Karpas-422 (cell line): ENCODE results near the gene ACTN1. TPM values are rescaled to one million over a fixed set of nuclear protein-coding genes. Genes with fewer than 3 reads are reported as not detected.

Experiments used
- DNase-seq: peaks from one replicate; pipeline ENCODE4 v3.0.0-alpha.2; 2015
- H2AFZ ChIP-seq: fragments of 200-600 bp; sonication (generic); 2 replicates; pipeline ENCODE4 v1.6.1; 2014; ENCODE audit warnings: antibody characterized with exemption, low read length, mixed read lengths
- H3K27ac ChIP-seq: fragments of 200-600 bp; sonication (generic); 2 replicates; pipeline ENCODE4 v1.5.1; 2014; ENCODE audit warnings: mild to moderate bottlenecking, low read length, moderate library complexity
- H3K27me3 ChIP-seq: fragments of 200-600 bp; sonication (generic); 2 replicates; pipeline ENCODE4 v1.6.1; 2014; ENCODE audit warnings: low read length, mixed read lengths
- H3K36me3 ChIP-seq: fragments of 200-600 bp; sonication (generic); 2 replicates; pipeline ENCODE4 v1.6.1; 2014; ENCODE audit warnings: low read length, mixed read lengths; ENCODE audit not compliant: insufficient read depth
- H3K4me1 ChIP-seq: fragments of 200-600 bp; sonication (generic); 2 replicates; pipeline ENCODE4 v1.6.1; 2014; ENCODE audit warnings: mild to moderate bottlenecking, low read length, mixed read lengths
- H3K4me2 ChIP-seq: fragments of 200-600 bp; sonication (generic); 2 replicates; pipeline ENCODE4 v1.6.1; 2014; ENCODE audit warnings: low read length, low read depth, mild to moderate bottlenecking; ENCODE audit not compliant: poor library complexity, severe bottlenecking
- H3K4me3 ChIP-seq: fragments of 200-600 bp; sonication (generic); 2 replicates; pipeline ENCODE4 v1.5.1; 2014; ENCODE audit warnings: mild to moderate bottlenecking, antibody characterized with exemption, low read length, mixed read lengths
- H3K79me2 ChIP-seq: fragments of 200-600 bp; sonication (generic); 2 replicates; pipeline ENCODE4 v1.6.1; 2014; ENCODE audit warnings: mild to moderate bottlenecking, low read length, mixed read lengths
- H3K9ac ChIP-seq: fragments of 200-600 bp; sonication (generic); 2 replicates; pipeline ENCODE4 v1.6.0; 2014; ENCODE audit warnings: low read length
- H3K9me2 ChIP-seq: fragments of 200-600 bp; sonication (generic), shearing (Covaris generic); replicated peaks from 2 replicates; pipeline ENCODE4 v1.6.0; 2014; ENCODE audit warnings: mild to moderate bottlenecking, low read length, moderate library complexity; ENCODE audit not compliant: insufficient read depth
- H3K9me3 ChIP-seq: fragments of 300-700, 200-600 bp; sonication (generic); 2 replicates; pipeline ENCODE4 v1.6.1; 2014; ENCODE audit warnings: low read length, mixed read lengths
- H4K20me1 ChIP-seq: fragments of 200-600 bp; sonication (generic); 2 replicates; pipeline ENCODE4 v1.6.1; 2014; ENCODE audit warnings: mild to moderate bottlenecking, antibody characterized with exemption, low read length, low read depth; ENCODE audit not compliant: insufficient read depth
- total RNA-seq: library from RNA; depleted of rRNA; stranded (reverse); fragments of >200 nt; shearing (Covaris generic); gene quantifications from 2 replicates; pipeline ENCODE4 v1.2.3, GENCODE V29; 2014; ENCODE audit warnings: low replicate concordance

The ACTN1 gene
- total RNA-seq, 1 experiment from 2014 or later: not detected

DNA sequence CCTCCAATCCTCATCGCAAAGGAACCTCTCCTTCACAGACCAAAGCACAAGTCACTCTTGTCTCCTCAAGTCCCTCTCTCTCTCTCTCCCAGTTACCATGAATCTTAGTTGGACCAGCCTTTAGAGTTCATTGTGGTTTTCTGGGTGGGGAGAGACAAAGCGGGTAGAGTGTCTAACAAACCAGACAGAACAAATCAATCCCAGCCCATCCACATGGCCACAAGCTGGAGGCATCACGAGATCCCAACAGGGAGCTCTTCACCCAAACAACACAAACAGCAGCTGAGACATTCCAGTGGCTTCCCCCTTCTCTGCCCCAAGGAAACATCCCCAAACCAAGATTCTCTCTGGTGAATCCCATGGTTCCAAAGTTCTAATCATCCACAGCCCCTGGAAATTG is 22.4 kb downstream of the ACTN1 start:
- H3K27ac ChIP-seq: no peak overlapping the region
- no peaks in the 10 kb centered on the region for H3K4me1 ChIP-seq
- H3K9me2 ChIP-seq: no peaks in the 10 kb centered on the region
- H3K9me3 ChIP-seq: no peaks in the 10 kb centered on the region
- no peaks in the 10 kb centered on the region for H3K79me2 ChIP-seq
- no peak overlapping the region for H2AFZ ChIP-seq
- no peak for DNase-seq
- no peaks in the 10 kb centered on the region for H3K36me3 ChIP-seq
- H4K20me1 ChIP-seq: no peaks in the 10 kb centered on the region
- H3K4me2 ChIP-seq: no peak overlapping the region
- H3K27me3 ChIP-seq: no peaks in the 10 kb centered on the region
- H3K9ac ChIP-seq: no peak overlapping the region
- H3K4me3 ChIP-seq: no peak overlapping the region

GRCh38 chr14:68955851-68956179 is 23.3 kb downstream of the ACTN1 start:
- Histone ChIP-seq H3K27me3 (no peaks in the 10 kb centered on the region), H3K36me3 (no peaks in the 10 kb centered on the region), H3K4me3 (no peak overlapping the region), H3K4me2 (no peak overlapping the region), H3K27ac (no peak overlapping the region), H3K9me3 (no peaks in the 10 kb centered on the region), H3K9ac (no peak overlapping the region), H3K4me1 (no peaks in the 10 kb centered on the region), H3K79me2 (no peaks in the 10 kb centered on the region), H4K20me1 (no peaks in the 10 kb centered on the region), H3K9me2 (no peaks in the 10 kb centered on the region), H2AFZ (no peak overlapping the region)
- no peak for DNase-seq

- Histone ChIP-seq H3K36me3 (no peaks in the 10 kb centered on the region), H3K27me3 (no peaks in the 10 kb centered on the region), H2AFZ (no peak overlapping the region), H3K4me2 (no peak overlapping the region), H4K20me1 (no peaks in the 10 kb centered on the region), H3K9ac (no peak overlapping the region), H3K4me3 (no peak overlapping the region), H3K9me3 (no peaks in the 10 kb centered on the region), H3K4me1 (no peaks in the 10 kb centered on the region), H3K9me2 (no peaks in the 10 kb centered on the region), H3K79me2 (no peaks in the 10 kb centered on the region), H3K27ac (no peak overlapping the region)
- DNase-seq: no peak
Observed at GRCh38 chr14:68955164-68955850, 23.8 kb downstream of the ACTN1 start.

DNA sequence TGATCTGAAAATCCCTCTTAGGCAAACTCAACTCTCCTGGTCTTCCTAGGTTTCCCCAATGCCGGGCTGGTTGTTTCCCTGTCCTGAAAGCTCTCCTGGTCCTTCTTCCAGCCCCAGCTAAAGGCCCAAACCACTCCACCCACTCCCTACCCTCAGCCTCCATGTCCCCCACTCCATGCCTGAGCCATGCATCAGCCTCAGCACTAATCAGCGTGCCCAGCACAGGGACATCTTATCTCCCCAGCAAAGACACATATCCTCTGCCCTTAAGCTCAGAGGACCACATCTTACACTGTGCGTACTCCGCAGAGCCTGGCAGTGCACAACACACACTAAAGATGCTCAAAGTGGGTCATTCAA is 25.9 kb downstream of the ACTN1 start:
- Histone ChIP-seq H3K27me3 (no peaks in the 10 kb centered on the region), H3K9me3 (no peaks in the 10 kb centered on the region), H2AFZ (no peak overlapping the region), H3K27ac (no peak overlapping the region), H4K20me1 (no peaks in the 10 kb centered on the region), H3K4me1 (no peaks in the 10 kb centered on the region), H3K79me2 (no peaks in the 10 kb centered on the region), H3K4me2 (no peak overlapping the region), H3K36me3 (no peaks in the 10 kb centered on the region), H3K4me3 (no peak overlapping the region), H3K9me2 (no peaks in the 10 kb centered on the region), H3K9ac (no peak overlapping the region)
- DNase-seq: no peak

GRCh38 chr14:68952531-68953195 is 26.4 kb downstream of the ACTN1 start:
- no peaks in the 10 kb centered on the region for H3K9me2 ChIP-seq
- no peak for DNase-seq
- no peaks in the 10 kb centered on the region for H3K79me2 ChIP-seq
- H3K4me3 ChIP-seq: no peak overlapping the region
- H3K4me2 ChIP-seq: no peak overlapping the region
- H2AFZ ChIP-seq: no peak overlapping the region
- H4K20me1 ChIP-seq: no peaks in the 10 kb centered on the region
- H3K4me1 ChIP-seq: no peaks in the 10 kb centered on the region
- H3K9me3 ChIP-seq: no peaks in the 10 kb centered on the region
- no peak overlapping the region for H3K27ac ChIP-seq
- no peaks in the 10 kb centered on the region for H3K27me3 ChIP-seq
- no peak overlapping the region for H3K9ac ChIP-seq
- H3K36me3 ChIP-seq: no peaks in the 10 kb centered on the region

DNA sequence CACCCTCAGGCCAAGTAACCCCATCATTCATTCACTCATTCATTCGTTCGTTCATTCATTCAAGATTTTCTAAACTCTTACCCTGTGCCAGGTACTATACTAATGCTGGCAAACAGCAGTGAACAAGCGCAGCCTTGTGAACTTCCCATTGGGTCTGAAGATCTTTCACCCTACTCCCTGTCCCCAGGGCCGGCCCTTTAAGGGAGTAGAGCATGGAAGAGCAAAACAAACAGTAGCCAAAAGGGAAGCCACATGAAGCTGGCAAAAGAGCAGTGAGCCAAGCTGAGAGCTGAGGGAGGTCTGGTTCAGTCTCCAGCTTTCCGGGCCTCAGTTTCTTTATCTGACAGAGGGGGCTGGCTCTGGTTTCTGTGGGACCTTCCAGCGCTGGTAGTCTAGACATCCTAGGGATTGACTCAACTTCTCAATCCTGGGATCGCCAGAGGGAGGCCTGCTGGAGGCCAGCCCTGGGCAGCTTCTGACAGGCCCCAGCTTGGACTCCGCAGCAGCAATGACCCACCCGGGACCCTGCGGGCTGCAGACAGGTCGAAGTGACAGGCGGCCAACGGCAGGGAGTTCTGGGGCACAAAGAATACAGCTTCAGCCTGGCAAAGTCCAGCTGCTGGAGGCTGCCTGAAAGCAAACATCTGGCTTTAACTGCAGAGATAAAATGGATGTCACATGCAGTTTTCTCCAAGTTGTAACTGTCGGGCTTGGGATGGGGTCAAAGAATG is 27.1 kb downstream of the ACTN1 start:
- no peaks in the 10 kb centered on the region for H3K27me3 ChIP-seq
- H2AFZ ChIP-seq: no peak overlapping the region
- H3K9me2 ChIP-seq: no peaks in the 10 kb centered on the region
- no peak overlapping the region for H3K4me2 ChIP-seq
- no peak overlapping the region for H3K4me3 ChIP-seq
- DNase-seq: no peak
- H3K36me3 ChIP-seq: no peaks in the 10 kb centered on the region
- H3K79me2 ChIP-seq: no peaks in the 10 kb centered on the region
- no peaks in the 10 kb centered on the region for H3K4me1 ChIP-seq
- H3K9ac ChIP-seq: no peak overlapping the region
- no peaks in the 10 kb centered on the region for H4K20me1 ChIP-seq
- no peaks in the 10 kb centered on the region for H3K9me3 ChIP-seq
- no peak overlapping the region for H3K27ac ChIP-seq

DNA sequence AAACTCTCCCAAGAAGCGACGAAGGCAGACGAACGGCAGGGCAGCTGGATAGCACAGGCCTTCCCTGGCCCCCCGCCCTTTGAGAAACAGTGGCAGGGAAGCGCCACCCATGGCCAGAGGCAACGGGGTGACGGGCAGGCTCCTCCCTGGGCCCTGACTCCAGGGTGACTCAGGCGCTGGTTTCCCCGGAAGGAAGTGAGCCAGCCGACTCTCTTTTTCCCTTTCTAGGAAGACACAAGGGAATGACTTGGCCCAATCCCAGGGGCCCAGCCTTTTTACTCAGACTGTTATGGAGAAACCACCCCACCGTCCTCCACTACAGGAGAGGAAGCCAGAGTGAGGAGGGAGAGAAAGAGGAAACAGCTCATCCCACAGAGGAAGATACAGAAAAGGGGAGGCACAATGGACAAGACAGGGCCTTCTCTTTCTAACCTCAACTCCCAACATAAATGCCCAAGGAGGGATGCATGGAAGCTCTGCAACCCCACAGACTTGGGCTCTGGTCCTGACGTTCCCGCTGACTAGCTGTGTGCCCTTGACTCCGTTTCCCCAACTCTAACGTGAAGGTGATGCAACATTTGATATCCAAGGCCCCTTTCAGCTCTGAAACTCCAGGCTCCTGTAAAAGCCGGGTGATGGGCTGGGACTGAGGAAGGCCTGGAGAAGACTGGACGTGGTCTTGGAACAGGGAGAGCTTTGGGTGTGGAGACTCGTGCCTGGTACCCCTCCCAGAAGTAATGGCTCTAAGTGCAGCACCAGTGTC is 27.9 kb downstream of the ACTN1 start:
- Histone ChIP-seq H3K27me3 (no peaks in the 10 kb centered on the region), H3K9ac (no peak overlapping the region), H4K20me1 (no peaks in the 10 kb centered on the region), H3K4me2 (no peak overlapping the region), H3K9me3 (no peaks in the 10 kb centered on the region), H3K4me1 (no peaks in the 10 kb centered on the region), H3K9me2 (no peaks in the 10 kb centered on the region), H3K27ac (no peak overlapping the region), H3K36me3 (no peaks in the 10 kb centered on the region), H3K4me3 (no peak overlapping the region), H3K79me2 (no peaks in the 10 kb centered on the region), H2AFZ (no peak overlapping the region)
- DNase-seq: no peak

DNA sequence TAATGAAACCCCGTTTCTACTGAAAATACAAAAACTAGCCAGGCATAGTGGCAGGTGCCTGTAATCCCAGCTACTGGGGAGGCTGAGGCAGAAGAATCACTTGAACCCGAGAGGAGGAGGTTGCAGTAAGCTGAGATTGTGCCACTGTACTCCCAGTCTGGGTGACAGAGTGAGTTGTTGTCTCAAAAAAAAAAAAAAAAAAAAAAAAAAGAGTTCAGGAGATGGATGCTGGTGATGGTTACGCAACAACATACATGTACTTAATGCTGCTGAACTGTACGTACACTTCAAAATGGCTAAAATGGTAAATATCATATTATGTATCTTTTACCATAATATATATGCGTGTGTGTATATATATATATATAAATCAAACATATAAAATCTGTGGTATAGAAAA is 29.0 kb downstream of the ACTN1 start:
- Histone ChIP-seq H3K9me2 (no peaks in the 10 kb centered on the region), H3K4me2 (no peak overlapping the region), H3K4me1 (no peaks in the 10 kb centered on the region), H4K20me1 (no peaks in the 10 kb centered on the region), H3K79me2 (no peaks in the 10 kb centered on the region), H2AFZ (no peak overlapping the region), H3K36me3 (no peaks in the 10 kb centered on the region), H3K9me3 (no peaks in the 10 kb centered on the region), H3K27ac (no peak overlapping the region), H3K9ac (no peak overlapping the region), H3K27me3 (no peaks in the 10 kb centered on the region), H3K4me3 (no peak overlapping the region)
- DNase-seq: no peak
